Ascending aorta (tissue), 2 donors: ENCODE measurements around the gene PROK2. TPM values are rescaled to one million over a fixed set of nuclear protein-coding genes. Genes with fewer than 3 reads are reported as not detected.

Source experiments
- DNase-seq, 2 donors: peaks; one replicate each; pipeline ENCODE4 v3.0.0-alpha.2; 2019; ENCODE audit warnings: low spot score in 2 of 2
- H3K27ac ChIP-seq, 2 donors: fragments of 200-600 bp; sonication (generic); one replicate each; pipeline ENCODE4 v1.5.1; 2016 to 2017; ENCODE audit warnings: mild to moderate bottlenecking in 1 of 2
- H3K27me3 ChIP-seq: fragments of 200-600 bp; sonication (generic); one replicate; pipeline ENCODE4 v1.5.1; 2017
- H3K36me3 ChIP-seq, 2 donors: fragments of 200-600 bp; sonication (generic); one replicate each; pipeline ENCODE4 v1.5.1; 2016
- H3K4me1 ChIP-seq, 2 donors: fragments of 200-600 bp; sonication (generic); one replicate each; pipeline ENCODE4 v1.5.1; 2016 to 2017; ENCODE audit warnings: mild to moderate bottlenecking in 1 of 2
- H3K4me3 ChIP-seq, 2 donors: fragments of 200-600 bp; sonication (generic); one replicate each; pipeline ENCODE4 v1.5.1; 2016 to 2017; ENCODE audit warnings: mild to moderate bottlenecking in 1 of 2
- H3K9me3 ChIP-seq, 2 donors: fragments of 200-600 bp; sonication (generic); one replicate each; pipeline ENCODE4 v1.5.1; 2016
- intact Hi-C: fragments of 100-400 bp; cut with DNase I; formaldehyde crosslinking; loops from one replicate; pipeline ENCODE4 v1.15.1; 2023
- total RNA-seq: library from RNA; depleted of rRNA; stranded (reverse); fragments of >200 nt; gene quantifications from one replicate; pipeline ENCODE4 v1.1.0, GENCODE V29; 2016
- TF ChIP-seq, protein P1 (sequence below), 3 experiments: fragments of 200-600 bp in 2 of 3; fragments of 450-650 bp in 1 of 3; sonication (generic) in 2 of 3; IDR thresholded peaks; one replicate each; pipeline ENCODE4 v1.5.1; 2016 to 2019; ENCODE audit warnings: antibody characterized with exemption in 3 of 3, mild to moderate bottlenecking in 1 of 3, moderate library complexity in 1 of 3

The PROK2 gene
- total RNA-seq, 1 donor from 2014 or later, result not detected

DNA sequence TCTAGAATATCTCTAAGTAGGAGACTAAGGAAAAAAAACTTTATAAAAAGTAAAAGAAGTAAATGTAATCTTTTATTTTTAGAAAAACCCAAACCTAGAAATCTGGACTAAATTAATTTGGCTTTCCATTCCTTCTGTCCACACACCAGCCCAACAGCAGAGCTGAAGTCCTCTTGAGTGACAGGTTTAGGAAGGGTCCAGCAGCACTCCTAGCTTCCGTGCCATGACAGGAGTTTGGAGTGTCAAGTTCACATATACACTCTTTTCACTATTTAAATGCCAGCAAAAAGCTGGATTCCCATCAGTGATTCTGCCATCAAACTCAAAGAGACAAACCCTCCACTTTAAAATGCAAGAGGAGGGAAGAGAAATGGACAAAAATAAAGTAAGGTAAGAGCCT lies 13.1 kb downstream of the PROK2 start:
- no peaks in the 10 kb centered on the region for H3K27me3 ChIP-seq
- no peaks in the 10 kb centered on the region for H3K36me3 ChIP-seq
- TF ChIP-seq, protein P1, sequence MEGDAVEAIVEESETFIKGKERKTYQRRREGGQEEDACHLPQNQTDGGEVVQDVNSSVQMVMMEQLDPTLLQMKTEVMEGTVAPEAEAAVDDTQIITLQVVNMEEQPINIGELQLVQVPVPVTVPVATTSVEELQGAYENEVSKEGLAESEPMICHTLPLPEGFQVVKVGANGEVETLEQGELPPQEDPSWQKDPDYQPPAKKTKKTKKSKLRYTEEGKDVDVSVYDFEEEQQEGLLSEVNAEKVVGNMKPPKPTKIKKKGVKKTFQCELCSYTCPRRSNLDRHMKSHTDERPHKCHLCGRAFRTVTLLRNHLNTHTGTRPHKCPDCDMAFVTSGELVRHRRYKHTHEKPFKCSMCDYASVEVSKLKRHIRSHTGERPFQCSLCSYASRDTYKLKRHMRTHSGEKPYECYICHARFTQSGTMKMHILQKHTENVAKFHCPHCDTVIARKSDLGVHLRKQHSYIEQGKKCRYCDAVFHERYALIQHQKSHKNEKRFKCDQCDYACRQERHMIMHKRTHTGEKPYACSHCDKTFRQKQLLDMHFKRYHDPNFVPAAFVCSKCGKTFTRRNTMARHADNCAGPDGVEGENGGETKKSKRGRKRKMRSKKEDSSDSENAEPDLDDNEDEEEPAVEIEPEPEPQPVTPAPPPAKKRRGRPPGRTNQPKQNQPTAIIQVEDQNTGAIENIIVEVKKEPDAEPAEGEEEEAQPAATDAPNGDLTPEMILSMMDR (IDR thresholded peaks at IDR 0.05), result no peak
- H3K4me3 ChIP-seq, result no peak overlapping the region
- DNase-seq, result no peak
- intact Hi-C loops, result no loop called here
- no peak overlapping the region for H3K27ac ChIP-seq
- H3K9me3 ChIP-seq, result no peaks in the 10 kb centered on the region
- no peaks in the 10 kb centered on the region for H3K4me1 ChIP-seq

DNA sequence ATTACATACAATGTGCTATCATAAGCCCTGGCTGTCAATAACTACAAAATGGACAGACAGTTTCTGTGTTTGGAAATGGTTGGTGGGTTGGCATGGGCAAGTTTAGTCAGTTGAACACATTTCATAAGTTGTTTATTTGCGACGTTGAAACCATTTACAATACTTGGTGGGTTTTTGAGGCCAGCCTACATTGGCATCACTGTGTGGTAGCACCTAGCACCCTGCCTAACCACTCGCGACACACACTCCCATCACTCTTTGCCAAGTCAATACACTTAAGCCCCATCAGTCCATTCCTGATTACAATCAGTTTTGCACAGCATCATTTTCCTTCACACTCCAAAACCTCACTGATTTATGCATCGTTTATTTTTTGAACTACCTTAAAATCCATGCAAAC lies 13.8 kb downstream of the PROK2 start:
- Histone ChIP-seq H3K27me3 (no peaks in the 10 kb centered on the region), H3K36me3 (no peaks in the 10 kb centered on the region), H3K4me3 (no peak overlapping the region), H3K9me3 (no peaks in the 10 kb centered on the region), H3K27ac (no peak overlapping the region), H3K4me1 (no peaks in the 10 kb centered on the region)
- TF ChIP-seq, protein P1 (IDR thresholded peaks at IDR 0.05), result no peak
- no peak for DNase-seq
- intact Hi-C loops, result no loop called here

DNA sequence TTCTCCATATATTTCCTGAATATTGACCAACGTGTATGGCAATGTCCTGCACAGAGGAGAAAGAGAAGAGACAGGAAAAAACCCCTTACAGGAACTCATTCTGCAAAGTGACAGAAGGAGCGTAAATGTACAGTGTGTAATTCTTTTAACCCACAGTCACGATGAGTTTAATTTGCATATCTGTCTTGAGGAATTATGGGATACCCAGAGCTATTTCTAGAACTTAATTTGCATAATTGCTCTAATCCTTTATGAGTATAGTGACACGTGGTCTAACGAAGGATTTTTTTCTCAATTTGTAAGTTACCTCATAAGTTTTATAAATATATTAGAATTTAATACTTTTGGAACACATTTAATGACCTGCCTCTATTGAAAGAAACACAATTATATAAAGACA lies 21.5 kb downstream of the PROK2 start:
- no peaks in the 10 kb centered on the region for H3K4me1 ChIP-seq
- no peak overlapping the region for H3K4me3 ChIP-seq
- TF ChIP-seq, protein P1 (IDR thresholded peaks at IDR 0.05), result no peak
- DNase-seq, result no peak
- no peaks in the 10 kb centered on the region for H3K27me3 ChIP-seq
- H3K9me3 ChIP-seq, result no peaks in the 10 kb centered on the region
- H3K27ac ChIP-seq, result no peak overlapping the region
- no peaks in the 10 kb centered on the region for H3K36me3 ChIP-seq
- intact Hi-C loops, result no loop called here

DNA sequence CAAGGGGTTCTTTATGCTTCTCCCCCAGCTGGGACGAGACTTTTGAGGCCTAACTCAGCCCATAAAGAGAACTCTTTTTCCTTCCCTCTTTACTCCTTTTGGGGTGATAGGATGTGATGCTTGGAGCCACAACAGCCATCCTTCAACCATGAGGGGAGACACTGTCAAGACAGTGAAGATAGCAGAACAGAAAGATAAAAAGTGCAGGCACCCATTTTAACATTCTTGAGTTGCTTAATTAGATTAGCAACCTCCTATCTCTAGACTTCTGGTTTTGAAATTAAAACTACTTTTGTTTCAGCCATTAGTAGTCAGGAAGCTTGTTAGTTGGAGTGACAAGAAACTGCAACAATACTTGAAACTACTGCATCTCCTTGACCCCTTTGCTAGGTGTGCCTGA lies 24.8 kb downstream of the PROK2 start:
- Histone ChIP-seq H3K4me3 (no peak overlapping the region), H3K27ac (no peak overlapping the region), H3K27me3 (no peaks in the 10 kb centered on the region), H3K4me1 (no peaks in the 10 kb centered on the region), H3K36me3 (no peaks in the 10 kb centered on the region), H3K9me3 (no peaks in the 10 kb centered on the region)
- TF ChIP-seq, protein P1 (IDR thresholded peaks at IDR 0.05), result no peak
- no peak for DNase-seq
- intact Hi-C loops, result no loop called here

DNA sequence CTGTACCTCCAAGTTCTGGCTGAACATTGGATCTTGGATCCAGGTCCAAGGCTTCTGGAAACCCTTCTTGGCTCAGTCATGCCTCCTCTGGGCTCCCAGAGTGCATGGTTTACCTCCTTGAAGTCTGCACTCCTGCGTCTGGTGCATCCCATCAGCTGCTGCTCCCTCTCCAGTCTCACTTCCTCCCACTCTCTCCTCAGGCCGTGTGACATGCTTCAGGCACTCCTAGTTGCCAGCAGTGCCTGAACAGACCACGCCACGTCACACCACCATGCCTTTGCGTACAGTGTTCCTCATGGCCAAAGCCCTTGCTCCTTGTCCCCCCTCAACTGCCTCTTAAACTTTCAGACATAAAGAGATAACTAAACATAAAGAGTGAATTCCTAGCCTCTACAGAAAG lies 25.5 kb downstream of the PROK2 start:
- Histone ChIP-seq H3K27me3 (no peaks in the 10 kb centered on the region), H3K36me3 (no peaks in the 10 kb centered on the region), H3K4me1 (no peaks in the 10 kb centered on the region), H3K9me3 (no peaks in the 10 kb centered on the region), H3K4me3 (no peak overlapping the region), H3K27ac (no peak overlapping the region)
- no peak for DNase-seq
- TF ChIP-seq, protein P1 (IDR thresholded peaks at IDR 0.05), result no peak
- intact Hi-C loops, result no loop called here

DNA sequence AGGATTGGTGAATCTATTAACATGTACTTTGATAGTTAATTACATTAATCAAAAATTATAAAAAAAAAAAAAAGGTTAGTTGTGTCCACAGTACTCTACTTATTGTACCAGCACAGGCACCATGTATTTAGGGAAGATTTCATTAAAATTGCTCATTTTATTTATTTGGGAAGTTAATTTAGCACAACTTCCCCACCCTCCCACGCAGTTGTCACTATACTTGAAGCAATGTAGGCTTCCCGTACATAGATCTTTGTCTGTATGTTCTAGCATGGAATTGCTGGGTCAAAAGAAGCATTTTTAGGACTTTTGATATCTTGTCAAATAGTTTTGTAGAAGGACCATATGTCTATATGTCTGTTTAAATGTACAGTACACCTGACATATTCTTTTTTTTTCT lies 26.9 kb downstream of the PROK2 start:
- no peak for DNase-seq
- H3K27me3 ChIP-seq, result no peaks in the 10 kb centered on the region
- H3K27ac ChIP-seq, result no peak overlapping the region
- intact Hi-C loops, result no loop called here
- peaks cover 0 to 2% of the 10 kb centered on the region in 2 donors for H3K4me1 ChIP-seq
- H3K36me3 ChIP-seq, result no peaks in the 10 kb centered on the region
- no peaks in the 10 kb centered on the region for H3K9me3 ChIP-seq
- H3K4me3 ChIP-seq, result no peak overlapping the region
- TF ChIP-seq, protein P1 (IDR thresholded peaks at IDR 0.05), result no peak
